ENCODE measurements around the gene ADCY3.

DNA sequence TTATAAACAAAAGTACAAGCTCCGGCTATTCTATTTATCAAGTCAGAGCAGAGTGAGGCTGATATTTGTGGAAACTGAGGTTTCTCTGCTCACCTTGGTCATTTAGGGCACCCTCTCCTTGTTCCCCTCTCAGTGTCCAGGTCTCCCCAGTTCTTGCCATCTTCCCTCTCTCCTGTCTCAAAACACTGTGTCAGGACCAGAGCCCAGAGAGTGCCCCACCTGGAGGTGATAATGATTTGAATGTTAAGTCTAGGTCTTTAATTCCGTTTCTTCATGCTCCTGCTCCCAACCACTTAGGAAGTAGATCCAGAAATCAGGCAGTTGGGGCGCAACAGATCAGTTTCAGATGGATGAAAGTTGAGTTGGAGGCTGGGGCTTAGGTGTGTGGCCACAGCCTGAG, 9.2 kb upstream of the ADCY3 start:
- TF ChIP-seq, protein P1, sequence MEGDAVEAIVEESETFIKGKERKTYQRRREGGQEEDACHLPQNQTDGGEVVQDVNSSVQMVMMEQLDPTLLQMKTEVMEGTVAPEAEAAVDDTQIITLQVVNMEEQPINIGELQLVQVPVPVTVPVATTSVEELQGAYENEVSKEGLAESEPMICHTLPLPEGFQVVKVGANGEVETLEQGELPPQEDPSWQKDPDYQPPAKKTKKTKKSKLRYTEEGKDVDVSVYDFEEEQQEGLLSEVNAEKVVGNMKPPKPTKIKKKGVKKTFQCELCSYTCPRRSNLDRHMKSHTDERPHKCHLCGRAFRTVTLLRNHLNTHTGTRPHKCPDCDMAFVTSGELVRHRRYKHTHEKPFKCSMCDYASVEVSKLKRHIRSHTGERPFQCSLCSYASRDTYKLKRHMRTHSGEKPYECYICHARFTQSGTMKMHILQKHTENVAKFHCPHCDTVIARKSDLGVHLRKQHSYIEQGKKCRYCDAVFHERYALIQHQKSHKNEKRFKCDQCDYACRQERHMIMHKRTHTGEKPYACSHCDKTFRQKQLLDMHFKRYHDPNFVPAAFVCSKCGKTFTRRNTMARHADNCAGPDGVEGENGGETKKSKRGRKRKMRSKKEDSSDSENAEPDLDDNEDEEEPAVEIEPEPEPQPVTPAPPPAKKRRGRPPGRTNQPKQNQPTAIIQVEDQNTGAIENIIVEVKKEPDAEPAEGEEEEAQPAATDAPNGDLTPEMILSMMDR (IDR thresholded peaks at IDR 0.05), result no peak
- no peak for TF ChIP-seq POLR2A (IDR thresholded peaks at IDR 0.05)

Data from esophagus squamous epithelium (tissue), 4 donors.